K562 (cell line): ENCODE data around the gene PKD2. TPM values are rescaled to one million over a fixed set of nuclear protein-coding genes. Genes with fewer than 3 reads are reported as not detected.

Source experiments
- ATAC-seq: fragments of 200-7000 bp; cut with Tn5 transposase; 3 replicates; pipeline ENCODE4 v1.9.1; 2020; ENCODE audit warnings: moderate library complexity
- BruUV-seq: library from RNA; stranded (reverse); fragments of 400-500 nt; replicated peaks from 2 replicates; lab custom pipeline; 2021; lab: Mats Ljungman, UMichigan
- CTCF ChIA-PET: fragments of 300-600 bp; formaldehyde crosslinking; extraction: SDS; loops from one replicate; lab custom pipeline; 2021; ENCODE audit warnings: low intra/inter-chr PET ratio; lab: Yijun Ruan, JAX
- POLR2A ChIA-PET: fragments of 300-600, 350-650 bp; sonication (Branson Sonifier 250); formaldehyde crosslinking; extraction: SDS; loops from one replicate; lab custom pipeline; 2021; ENCODE audit warnings: antibody characterized with exemption, inconsistent platforms; lab: Yijun Ruan, JAX
- DNase-seq, 4 experiments: peaks; one replicate each; pipeline versions ENCODE4 v3.0.0 to v3.0.0-alpha.2; 2011 to 2018; ENCODE audit warnings: low spot score in 3 of 4, mixed read lengths in 3 of 4; ENCODE audit errors: extremely low read depth in 1 of 4
- FAIRE-seq: peaks from 2 replicates; lab custom pipeline; 2011; peaks lifted over from hg19 to GRCh38; lab: Jason Lieb, UNC
- H2AFZ ChIP-seq: 2 replicates; pipeline ENCODE4 v1.6.0; 2011; ENCODE audit warnings: low read depth, low read length, control low read depth, inconsistent platforms
- H3K27ac ChIP-seq: fragments of 200-600 bp; 3 replicates; pipeline ENCODE4 v1.8.0; 2011; ENCODE audit warnings: low read depth, mild to moderate bottlenecking, control low read depth, inconsistent platforms, low read length, moderate library complexity, mixed read lengths; ENCODE audit errors: extremely low read depth
- H3K27me3 ChIP-seq, 2 experiments: fragments of 300-600 bp in 1 of 2; 2 replicates in 1 of 2; 3 replicates in 1 of 2; pipeline versions ENCODE4 v1.6.0 to v1.8.0; 2011; ENCODE audit warnings: inconsistent platforms in 2 of 2, low read length in 2 of 2, mild to moderate bottlenecking in 1 of 2, mixed read lengths in 1 of 2, moderate library complexity in 1 of 2; ENCODE audit not compliant: control insufficient read depth in 2 of 2, insufficient read depth in 2 of 2
- H3K36me3 ChIP-seq: fragments of 300-600 bp; 3 replicates; pipeline ENCODE4 v1.8.0; 2011; ENCODE audit warnings: mild to moderate bottlenecking, low read length, inconsistent platforms; ENCODE audit not compliant: control insufficient read depth, insufficient read depth
- H3K4me1 ChIP-seq, 2 experiments: fragments of 200-600 bp in 1 of 2; replicated peaks in 1 of 2; 2 replicates in 1 of 2; 3 replicates in 1 of 2; pipeline versions ENCODE4 v1.5.1 to v1.8.0; 2011; ENCODE audit warnings: inconsistent platforms in 2 of 2, low read length in 2 of 2, mild to moderate bottlenecking in 1 of 2, mixed read lengths in 1 of 2, moderate library complexity in 1 of 2; ENCODE audit not compliant: control insufficient read depth in 2 of 2, insufficient read depth in 2 of 2
- H3K4me2 ChIP-seq: 2 replicates; pipeline ENCODE4 v1.6.1; 2011; ENCODE audit warnings: low read length, control low read depth, inconsistent platforms, mixed read lengths; ENCODE audit not compliant: insufficient read depth
- H3K4me3 ChIP-seq: fragments of 200-600 bp; sonication (generic), shearing (Covaris generic); 2 replicates; pipeline ENCODE4 v1.5.1; 2016; ENCODE audit warnings: control low read depth, inconsistent platforms
- H3K79me2 ChIP-seq: fragments of 200-600 bp; 3 replicates; pipeline ENCODE4 v1.8.0; 2011; ENCODE audit warnings: low read length, inconsistent platforms; ENCODE audit not compliant: control insufficient read depth, insufficient read depth
- H3K9ac ChIP-seq, 2 experiments: 2 replicates each; pipeline versions ENCODE4 v1.6.0 to v1.6.1; 2011; ENCODE audit warnings: low read depth in 2 of 2, low read length in 2 of 2, control low read depth in 1 of 2, inconsistent platforms in 1 of 2, mild to moderate bottlenecking in 1 of 2, mixed read lengths in 1 of 2; ENCODE audit not compliant: insufficient read depth in 1 of 2
- H3K9me1 ChIP-seq: one replicate; pipeline ENCODE4 v1.6.0; 2011; ENCODE audit warnings: inconsistent platforms, mild to moderate bottlenecking, low read length, moderate library complexity; ENCODE audit not compliant: control insufficient read depth, insufficient read depth
- H3K9me3 ChIP-seq: replicated peaks from 2 replicates; pipeline ENCODE4 v1.5.1; 2011; ENCODE audit warnings: low read depth, low read length, inconsistent platforms; ENCODE audit not compliant: control insufficient read depth, insufficient read depth
- H4K20me1 ChIP-seq: replicated peaks from 2 replicates; pipeline ENCODE4 v1.6.1; 2011; ENCODE audit warnings: low read length, inconsistent platforms, mixed read lengths; ENCODE audit not compliant: control insufficient read depth, insufficient read depth
- FOXK1 ChIP-seq: sonication (generic); formaldehyde crosslinking; IDR thresholded peaks from 2 replicates; pipeline ENCODE4 v1.8.0; 2022; ENCODE audit warnings: missing genetic modification reagents, mild to moderate bottlenecking, borderline replicate concordance
- HDAC6 ChIP-seq: IDR thresholded peaks from 2 replicates; pipeline ENCODE4 v1.6.1; 2012; ENCODE audit warnings: low read depth, mild to moderate bottlenecking, control low read depth, inconsistent platforms, low read length, moderate library complexity
- RBM34 ChIP-seq: fragments of 200-400 bp; formaldehyde crosslinking; IDR thresholded peaks from 2 replicates; pipeline ENCODE4 v1.6.1; 2018; ENCODE audit warnings: low read length, borderline replicate concordance; ENCODE audit not compliant: insufficient read depth
- SP1 ChIP-seq: sonication (generic); formaldehyde crosslinking; IDR thresholded peaks from 2 replicates; pipeline ENCODE4 v1.8.1; 2022; ENCODE audit warnings: mild to moderate bottlenecking, missing genetic modification reagents
- STAT5A ChIP-seq: IDR thresholded peaks from 2 replicates; pipeline ENCODE4 v1.6.1; 2012; ENCODE audit warnings: low read length, inconsistent platforms, borderline replicate concordance
- TAF15 ChIP-seq: fragments of 200-400 bp; formaldehyde crosslinking; IDR thresholded peaks from 2 replicates; pipeline ENCODE4 v1.6.1; 2017; ENCODE audit warnings: mild to moderate bottlenecking, low read depth, low read length, moderate library complexity
- ZNF239 ChIP-seq: fragments of 250-450 bp; sonication (Bioruptor Pico); IDR thresholded peaks from 2 replicates; pipeline ENCODE4 v1.4.0; 2020; ENCODE audit warnings: mild to moderate bottlenecking
- WGBS: fragments of 100-300 bp; shearing (Covaris generic); methylation state at CpG from one replicate; pipeline ENCODE4 v1.1.6; 2016; ENCODE audit warnings: low coverage, mixed read lengths; ENCODE audit not compliant: insufficient coverage; ENCODE audit errors: missing lambda C conversion rate; 5-methylcytosine and 5-hydroxymethylcytosine counted together
- in situ Hi-C: fragments of 300-500 bp; cut with MboI; formaldehyde crosslinking; loops from 4 replicates; pipeline ENCODE4 v1.15.0; 2018; ENCODE audit warnings: inconsistent platforms, mixed read lengths
- intact Hi-C: fragments of 100-400 bp; cut with micrococcal nuclease; formaldehyde crosslinking; loops from 2 replicates; pipeline ENCODE4 v1.14.2; 2022
- polyA plus RNA-seq, 8 experiments: library from polyadenylated mRNA; depleted of rRNA in 4 of 8; stranded (reverse) in 5 of 8; unstranded in 3 of 8; fragments of >200 nt; fragmentation: Nextera tagmentation in 2 of 8; fragmentation: Illumina TruSeq in 1 of 8; extraction: Ambion mirVana in 2 of 8; extraction: Trizol in 1 of 8; gene quantifications; 2 replicates each; pipeline versions ENCODE4 v1.2.1 to v1.2.3, GENCODE V29; 2011 to 2014; ENCODE audit warnings: inconsistent platforms in 1 of 8, missing spikeins in 1 of 8
- total RNA-seq, 7 experiments: library from RNA; depleted of rRNA in 6 of 7; stranded (reverse); fragments of >200 nt in 6 of 7; fragmentation: Illumina TruSeq in 2 of 7; extraction: Trizol in 2 of 7; gene quantifications; 2 replicates each; pipeline versions ENCODE4 v1.2.1 to v1.2.3, GENCODE V29; 2011 to 2021; ENCODE audit warnings: low replicate concordance in 1 of 7
- TF ChIP-seq, protein P1 (sequence below): fragments of 150-350 bp; conservative IDR thresholded peaks from 2 replicates; pipeline ENCODE4 v1.6.1; 2014; ENCODE audit warnings: low read length
- TF ChIP-seq, protein P2 (sequence below), 2 experiments: IDR thresholded peaks; 2 replicates each; pipeline ENCODE4 v1.6.1; 2012; ENCODE audit warnings: improper control_type of control experiment in 2 of 2, low read depth in 2 of 2, low read length in 2 of 2, borderline replicate concordance in 1 of 2

PKD2 gene
- total and polyA plus RNA-seq, 9 of the 15 experiments (the other 6 are each of a cell fraction or from before 2014, with no cell fraction given), result 0.11 to 1.2 (median 0.47) TPM

DNA sequence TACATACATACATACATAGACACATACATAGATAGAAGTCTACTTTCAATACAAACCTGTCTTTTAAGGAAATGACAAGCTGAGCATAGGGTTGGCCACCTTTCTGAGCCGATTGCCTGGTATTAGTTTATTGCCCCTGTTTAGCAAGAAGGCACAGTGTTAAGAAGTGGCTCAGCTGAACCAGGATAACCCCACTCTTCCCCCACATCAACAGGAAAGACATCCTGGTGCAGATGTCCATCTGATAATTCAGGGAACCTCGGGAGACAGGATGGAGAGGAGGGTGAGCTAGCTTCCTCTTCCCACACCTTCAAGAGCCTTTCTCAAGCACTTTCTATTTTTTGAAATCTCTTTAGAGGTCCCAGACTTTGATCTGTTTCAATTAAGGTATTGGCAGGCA lies 52.3 kb downstream of the PKD2 start:
- H2AFZ ChIP-seq, result no peak overlapping the region
- in situ Hi-C loops, result no loop called here
- H3K79me2 ChIP-seq, result no peaks in the 10 kb centered on the region
- BruUV-seq, result no TSS peak
- H3K36me3 ChIP-seq, result no peaks in the 10 kb centered on the region
- no peak overlapping the region for H3K9ac ChIP-seq
- no peaks in the 10 kb centered on the region for H4K20me1 ChIP-seq
- DNase-seq (no peak), FAIRE-seq (no peak), ATAC-seq (no peak)
- no peaks in the 10 kb centered on the region for H3K4me1 ChIP-seq
- ChIA-PET CTCF (no interaction called here), POLR2A (no interaction called here)
- H3K27ac ChIP-seq, result no peak overlapping the region
- intact Hi-C loops, result no loop called here
- no peaks in the 10 kb centered on the region for H3K9me3 ChIP-seq
- no peak overlapping the region for H3K4me2 ChIP-seq
- no peaks in the 10 kb centered on the region for H3K27me3 ChIP-seq
- TF ChIP-seq ZNF239 (CRISPR knock-in tag) (no peak), RBM34 (no peak), FOXK1 (CRISPR knock-in tag) (no peak), TAF15 (no peak), HDAC6 (no peak), STAT5A (no peak), SP1 (CRISPR knock-in tag) (no peak)
- TF ChIP-seq, protein P1, sequence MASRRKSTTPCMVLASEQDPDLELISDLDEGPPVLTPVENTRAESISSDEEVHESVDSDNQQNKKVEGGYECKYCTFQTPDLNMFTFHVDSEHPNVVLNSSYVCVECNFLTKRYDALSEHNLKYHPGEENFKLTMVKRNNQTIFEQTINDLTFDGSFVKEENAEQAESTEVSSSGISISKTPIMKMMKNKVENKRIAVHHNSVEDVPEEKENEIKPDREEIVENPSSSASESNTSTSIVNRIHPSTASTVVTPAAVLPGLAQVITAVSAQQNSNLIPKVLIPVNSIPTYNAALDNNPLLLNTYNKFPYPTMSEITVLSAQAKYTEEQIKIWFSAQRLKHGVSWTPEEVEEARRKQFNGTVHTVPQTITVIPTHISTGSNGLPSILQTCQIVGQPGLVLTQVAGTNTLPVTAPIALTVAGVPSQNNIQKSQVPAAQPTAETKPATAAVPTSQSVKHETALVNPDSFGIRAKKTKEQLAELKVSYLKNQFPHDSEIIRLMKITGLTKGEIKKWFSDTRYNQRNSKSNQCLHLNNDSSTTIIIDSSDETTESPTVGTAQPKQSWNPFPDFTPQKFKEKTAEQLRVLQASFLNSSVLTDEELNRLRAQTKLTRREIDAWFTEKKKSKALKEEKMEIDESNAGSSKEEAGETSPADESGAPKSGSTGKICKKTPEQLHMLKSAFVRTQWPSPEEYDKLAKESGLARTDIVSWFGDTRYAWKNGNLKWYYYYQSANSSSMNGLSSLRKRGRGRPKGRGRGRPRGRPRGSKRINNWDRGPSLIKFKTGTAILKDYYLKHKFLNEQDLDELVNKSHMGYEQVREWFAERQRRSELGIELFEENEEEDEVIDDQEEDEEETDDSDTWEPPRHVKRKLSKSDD, result no peak
- TF ChIP-seq, protein P2, sequence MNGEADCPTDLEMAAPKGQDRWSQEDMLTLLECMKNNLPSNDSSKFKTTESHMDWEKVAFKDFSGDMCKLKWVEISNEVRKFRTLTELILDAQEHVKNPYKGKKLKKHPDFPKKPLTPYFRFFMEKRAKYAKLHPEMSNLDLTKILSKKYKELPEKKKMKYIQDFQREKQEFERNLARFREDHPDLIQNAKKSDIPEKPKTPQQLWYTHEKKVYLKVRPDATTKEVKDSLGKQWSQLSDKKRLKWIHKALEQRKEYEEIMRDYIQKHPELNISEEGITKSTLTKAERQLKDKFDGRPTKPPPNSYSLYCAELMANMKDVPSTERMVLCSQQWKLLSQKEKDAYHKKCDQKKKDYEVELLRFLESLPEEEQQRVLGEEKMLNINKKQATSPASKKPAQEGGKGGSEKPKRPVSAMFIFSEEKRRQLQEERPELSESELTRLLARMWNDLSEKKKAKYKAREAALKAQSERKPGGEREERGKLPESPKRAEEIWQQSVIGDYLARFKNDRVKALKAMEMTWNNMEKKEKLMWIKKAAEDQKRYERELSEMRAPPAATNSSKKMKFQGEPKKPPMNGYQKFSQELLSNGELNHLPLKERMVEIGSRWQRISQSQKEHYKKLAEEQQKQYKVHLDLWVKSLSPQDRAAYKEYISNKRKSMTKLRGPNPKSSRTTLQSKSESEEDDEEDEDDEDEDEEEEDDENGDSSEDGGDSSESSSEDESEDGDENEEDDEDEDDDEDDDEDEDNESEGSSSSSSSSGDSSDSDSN (IDR thresholded peaks at IDR 0.05; ENCODE audit: borderline replicate concordance in 1 of 2, low read depth in 2 of 2, low read length in 2 of 2), result no peak
- H3K9me1 ChIP-seq, result no peaks in the 10 kb centered on the region
- WGBS, result 0% methylated on average over 2 of the region's 2 CpGs
- H3K4me3 ChIP-seq, result no peak overlapping the region
